M059J (cell line): ENCODE measurements around the gene LRRTM3. TPM values are rescaled to one million over a fixed set of nuclear protein-coding genes. Genes with fewer than 3 reads are reported as not detected.

Experiments
- DNase-seq: peaks from one replicate; pipeline ENCODE4 v3.0.0-alpha.2; 2012; ENCODE audit warnings: low read depth
- total RNA-seq: library from RNA; depleted of rRNA; stranded (reverse); fragments of >200 nt; shearing (Covaris generic); gene quantifications from 2 replicates; pipeline ENCODE4 v1.2.3, GENCODE V29; 2014

The LRRTM3 gene
- total RNA-seq, 1 experiment from 2014 or later, result not detected

DNA sequence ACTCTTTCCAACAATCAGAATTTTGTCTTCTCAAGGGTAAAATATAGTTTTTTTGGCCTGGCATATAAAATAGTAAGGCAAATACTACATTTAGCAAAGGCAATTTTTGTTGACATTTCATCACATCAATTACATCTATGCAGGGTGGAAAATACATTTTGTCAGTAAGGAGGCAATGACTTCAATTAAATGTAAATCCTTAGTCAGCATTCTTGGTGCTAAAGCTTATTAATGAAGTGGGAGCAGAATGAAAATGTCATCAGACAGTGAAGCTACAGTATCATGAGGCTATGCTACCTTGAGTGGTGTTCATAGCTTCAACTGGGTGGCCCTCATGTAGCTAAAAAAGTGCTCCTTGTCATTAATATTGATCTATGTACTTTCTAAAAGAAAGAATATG, 8.9 kb downstream of the LRRTM3 start:
- DNase-seq, result no peak

DNA sequence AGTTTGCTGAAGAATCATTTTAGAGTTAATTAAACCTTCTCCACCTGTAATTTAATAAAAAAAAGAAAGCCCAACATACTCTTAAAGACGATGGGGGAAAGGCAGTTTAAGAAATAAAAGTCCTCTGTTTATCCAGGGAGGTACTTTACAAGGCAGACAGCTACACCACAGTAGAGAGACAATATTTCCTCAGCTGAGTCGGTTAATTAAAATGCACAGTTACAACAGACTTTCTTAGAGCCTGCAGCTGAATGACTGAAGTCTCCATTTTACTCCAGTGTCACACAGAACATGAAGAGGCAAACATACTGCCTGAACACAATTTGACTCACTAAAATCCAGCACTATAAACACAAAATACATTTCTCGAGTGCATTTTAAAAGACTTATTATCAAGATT, 15.1 kb downstream of the LRRTM3 start:
- DNase-seq, result no peak

DNA sequence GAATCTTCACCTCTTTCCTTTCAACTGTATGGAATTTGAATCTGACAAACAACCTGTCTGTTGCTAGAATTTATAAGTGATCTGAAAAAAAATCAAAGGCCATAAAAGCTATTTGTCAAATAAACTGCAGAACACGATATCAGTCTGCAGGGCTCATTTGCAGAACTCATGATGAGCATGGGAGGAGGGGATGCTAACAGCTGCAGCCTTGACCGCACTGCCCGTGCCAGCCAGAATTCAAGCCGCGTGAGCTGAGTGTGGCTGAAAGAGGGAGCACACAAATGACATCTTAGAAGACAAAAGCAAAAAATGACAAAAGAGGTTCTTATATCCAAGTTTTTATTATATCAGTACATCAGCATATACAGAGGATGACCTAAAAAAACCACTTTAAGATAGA, 15.7 kb downstream of the LRRTM3 start:
- no peak for DNase-seq

DNA sequence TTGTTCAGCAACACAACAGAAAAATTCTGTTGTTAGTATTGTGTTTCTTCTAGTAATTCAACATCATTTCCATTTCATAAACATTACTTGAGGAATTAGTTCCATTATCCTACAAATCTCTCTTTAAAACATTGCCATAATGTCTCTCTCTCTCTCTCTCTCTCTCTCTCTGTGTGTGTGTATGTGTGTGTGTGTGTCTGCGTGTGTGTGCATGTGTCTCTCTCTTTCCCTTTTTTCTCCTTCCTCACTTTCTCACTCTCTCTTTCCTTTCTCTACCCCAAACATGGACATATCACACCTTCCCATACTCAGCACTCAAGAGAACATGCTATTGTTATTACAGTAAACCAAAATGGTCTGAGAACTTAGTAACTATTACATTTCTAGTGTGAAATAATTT, 16.6 kb downstream of the LRRTM3 start:
- DNase-seq, result no peak

DNA sequence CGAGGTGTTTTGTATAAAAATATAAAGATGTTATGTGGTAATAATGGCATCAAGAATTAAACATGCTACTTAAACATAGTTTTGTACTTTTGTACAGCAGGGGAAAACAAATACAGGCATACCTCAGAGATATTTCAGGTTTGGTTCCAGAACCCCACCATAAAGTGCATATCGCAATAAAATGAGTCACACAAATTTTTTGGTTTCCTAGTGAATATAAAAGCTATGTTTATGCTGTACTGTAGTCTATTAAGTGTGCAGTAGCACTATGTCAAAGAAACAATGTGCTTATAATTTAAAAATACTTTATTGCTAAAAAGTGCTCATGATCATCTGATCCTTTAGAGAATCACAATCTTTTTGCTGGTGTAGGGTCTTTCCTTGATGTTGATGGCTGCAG, 17.8 kb downstream of the LRRTM3 start:
- no peak for DNase-seq

DNA sequence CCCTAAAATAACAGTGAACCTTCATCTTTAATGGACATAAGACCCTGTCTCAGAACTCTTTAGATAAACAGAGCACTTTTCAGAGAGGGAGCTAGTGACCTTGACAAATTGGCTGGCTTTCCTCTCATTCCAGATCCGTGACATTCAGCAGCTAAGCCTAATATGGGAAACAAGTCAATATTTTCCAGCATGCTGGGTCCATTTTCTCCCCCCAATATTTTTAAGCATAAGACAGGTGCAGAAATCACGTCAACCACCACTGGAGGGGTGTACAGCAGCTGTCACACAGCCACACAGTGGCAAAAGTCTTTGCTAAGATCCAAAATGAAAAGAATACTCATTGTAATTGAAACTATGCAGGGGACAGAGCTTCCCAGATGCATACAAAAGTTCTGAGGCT, 26.1 kb downstream of the LRRTM3 start:
- no peak for DNase-seq

DNA sequence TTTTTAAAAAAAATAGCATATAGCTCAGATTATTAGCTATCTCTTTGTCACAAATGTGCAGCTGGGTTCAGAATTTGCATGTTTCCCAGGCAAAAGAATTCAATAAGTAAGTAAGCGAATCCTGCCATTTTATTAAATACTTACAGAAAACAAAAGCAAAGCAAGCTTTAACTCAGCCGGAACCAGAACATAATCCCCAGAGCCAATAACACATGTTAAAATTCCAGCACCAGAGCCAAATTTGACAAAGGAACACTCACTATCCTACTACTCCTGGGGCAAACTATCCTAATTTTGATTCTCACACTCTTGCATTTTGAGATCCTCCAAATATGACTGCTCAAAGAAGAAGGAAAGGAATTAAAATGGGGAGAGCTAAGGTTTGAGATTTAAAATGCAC, 32.6 kb downstream of the LRRTM3 start:
- DNase-seq, result no peak

DNA sequence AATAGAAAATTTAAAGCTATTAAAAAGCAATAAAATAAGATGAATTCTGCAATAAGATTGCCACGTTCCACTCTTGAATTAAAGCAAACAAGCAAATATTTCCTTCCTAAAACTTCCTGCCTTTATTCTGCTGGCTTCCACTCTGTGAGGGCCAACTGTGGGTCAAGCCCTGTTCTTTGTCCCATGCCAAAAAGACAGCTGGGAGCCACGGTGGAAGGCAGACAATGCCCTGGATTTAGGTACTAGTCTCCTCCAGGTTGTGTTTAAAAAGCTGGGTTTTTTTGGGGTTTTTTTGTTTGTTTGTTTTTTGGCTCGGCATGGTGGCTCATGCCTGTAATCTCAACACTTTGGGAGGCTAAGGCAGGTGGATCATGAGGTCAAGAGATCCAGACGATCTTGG, 39.1 kb downstream of the LRRTM3 start:
- no peak for DNase-seq

DNA sequence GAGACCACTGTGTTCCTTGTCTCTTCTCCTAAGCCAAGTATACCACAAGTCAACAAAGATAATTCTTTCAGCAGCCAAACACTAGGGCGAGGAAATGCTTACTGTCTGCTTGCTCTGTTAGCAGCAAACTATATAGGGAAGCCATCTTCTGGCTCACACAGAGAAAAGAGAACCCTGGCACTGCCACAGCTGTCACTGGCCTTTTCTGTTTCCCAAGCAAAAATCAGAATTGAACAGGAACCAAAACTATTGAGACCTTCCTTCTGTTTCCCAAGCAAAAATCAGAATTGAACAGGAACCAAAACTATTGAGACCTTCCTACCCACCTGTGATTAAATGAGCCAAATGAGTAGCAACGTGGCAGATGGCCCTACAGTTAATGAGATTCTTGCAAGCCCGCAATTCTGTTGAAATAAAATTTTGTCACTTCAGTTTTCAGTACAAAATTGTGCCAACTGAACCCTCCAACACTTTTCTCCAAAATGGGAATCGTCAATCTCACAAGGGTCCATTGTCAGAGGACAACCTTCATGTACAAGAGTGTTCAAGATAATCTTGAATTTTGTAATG, 54.5 kb downstream of the LRRTM3 start:
- no peak for DNase-seq

DNA sequence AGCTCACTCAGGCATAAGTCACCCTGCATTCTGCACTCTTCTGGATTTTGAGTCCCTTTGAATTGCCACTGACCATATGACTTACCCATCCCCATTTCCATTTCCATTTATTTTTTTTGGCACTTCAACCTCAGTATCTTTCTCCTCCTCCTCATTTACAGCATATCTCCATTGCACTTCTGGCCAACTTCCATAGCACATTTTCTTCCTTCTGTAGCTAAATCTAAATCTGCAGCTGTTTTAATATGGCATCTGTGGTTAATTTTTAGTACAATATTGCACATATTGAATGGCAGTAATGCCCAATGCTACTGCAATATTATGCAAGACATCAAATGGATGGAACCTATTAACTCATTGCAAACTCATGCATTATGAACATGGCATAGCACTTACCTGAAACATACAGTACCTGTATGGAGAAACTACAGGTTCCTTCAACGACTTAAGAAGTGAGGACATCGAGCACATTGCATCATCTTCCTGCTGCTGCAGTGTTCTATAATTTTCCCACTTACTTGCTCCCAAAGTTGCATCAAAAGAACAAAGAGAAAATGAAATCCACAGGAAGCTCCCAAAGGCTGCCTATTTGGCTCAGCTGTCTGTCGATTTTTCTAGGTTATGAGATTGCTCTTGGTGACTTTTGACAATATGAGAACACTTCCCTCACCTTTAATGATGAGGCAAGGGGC, 55.7 kb downstream of the LRRTM3 start:
- DNase-seq, result no peak

DNA sequence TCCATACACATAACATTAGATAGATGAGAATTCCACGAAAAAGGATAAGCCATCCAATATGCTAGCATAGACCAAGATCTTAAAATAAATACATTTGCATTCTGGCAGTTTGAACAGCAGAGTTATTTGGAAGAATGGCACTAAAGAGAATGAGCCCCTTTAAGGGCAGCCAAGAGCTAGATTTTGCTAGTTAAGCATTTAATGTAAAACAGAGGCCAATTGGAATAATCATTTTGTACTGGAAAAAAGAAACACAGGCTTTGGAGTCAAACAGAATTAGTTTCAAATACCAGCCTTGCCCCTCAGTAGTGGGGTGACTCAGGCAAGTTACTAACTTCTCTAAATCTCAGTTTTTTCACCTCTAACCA, 56.2 kb downstream of the LRRTM3 start:
- no peak for DNase-seq

DNA sequence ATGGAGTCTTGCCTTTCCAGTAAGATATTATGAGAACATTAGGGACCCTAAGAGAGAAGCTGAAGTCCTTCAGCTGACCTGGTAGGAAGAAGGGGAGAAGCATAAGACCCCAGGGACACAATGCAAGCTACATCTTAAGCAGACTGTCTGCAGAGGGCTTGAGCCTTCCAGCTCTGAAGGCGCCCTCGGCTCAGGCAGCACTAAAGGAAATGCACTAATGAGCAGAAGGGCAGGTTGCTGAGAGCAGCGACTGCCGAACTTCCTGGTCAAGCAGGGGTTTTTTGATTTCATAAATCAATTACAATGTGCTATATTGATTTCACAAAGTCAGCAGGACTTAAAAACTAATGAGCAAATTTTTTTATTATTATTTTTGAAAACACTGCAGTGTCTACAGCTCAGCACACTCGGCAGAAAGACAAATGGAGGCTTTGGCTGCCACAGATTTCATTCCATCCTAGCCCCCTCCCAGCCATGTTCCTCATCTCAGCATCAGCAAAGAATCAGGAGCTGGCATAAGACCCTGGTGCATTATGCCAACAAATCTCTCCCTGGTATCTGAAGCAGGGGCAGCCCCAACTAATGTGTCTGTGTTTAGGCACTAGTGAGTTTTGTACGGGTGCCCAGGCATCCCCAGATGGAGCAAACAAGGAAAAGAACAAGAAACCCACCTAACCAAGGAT, 57.1 kb downstream of the LRRTM3 start:
- no peak for DNase-seq

DNA sequence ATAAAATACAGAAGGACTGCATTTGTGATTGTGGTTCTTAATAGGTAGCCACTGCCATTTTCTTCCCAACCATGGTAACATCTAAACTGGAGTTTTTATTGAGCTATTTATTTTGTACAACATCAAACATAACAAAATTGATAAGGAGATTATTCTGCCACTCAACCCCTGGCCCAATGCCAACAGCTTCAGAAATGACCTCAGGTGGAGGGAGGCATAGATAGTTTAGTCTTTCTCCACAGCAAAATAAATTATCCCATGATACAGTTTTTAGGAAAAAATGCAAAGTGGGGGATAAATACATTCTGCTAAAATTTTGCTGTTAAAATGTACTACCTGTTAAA, 57.6 kb downstream of the LRRTM3 start:
- DNase-seq, result no peak

DNA sequence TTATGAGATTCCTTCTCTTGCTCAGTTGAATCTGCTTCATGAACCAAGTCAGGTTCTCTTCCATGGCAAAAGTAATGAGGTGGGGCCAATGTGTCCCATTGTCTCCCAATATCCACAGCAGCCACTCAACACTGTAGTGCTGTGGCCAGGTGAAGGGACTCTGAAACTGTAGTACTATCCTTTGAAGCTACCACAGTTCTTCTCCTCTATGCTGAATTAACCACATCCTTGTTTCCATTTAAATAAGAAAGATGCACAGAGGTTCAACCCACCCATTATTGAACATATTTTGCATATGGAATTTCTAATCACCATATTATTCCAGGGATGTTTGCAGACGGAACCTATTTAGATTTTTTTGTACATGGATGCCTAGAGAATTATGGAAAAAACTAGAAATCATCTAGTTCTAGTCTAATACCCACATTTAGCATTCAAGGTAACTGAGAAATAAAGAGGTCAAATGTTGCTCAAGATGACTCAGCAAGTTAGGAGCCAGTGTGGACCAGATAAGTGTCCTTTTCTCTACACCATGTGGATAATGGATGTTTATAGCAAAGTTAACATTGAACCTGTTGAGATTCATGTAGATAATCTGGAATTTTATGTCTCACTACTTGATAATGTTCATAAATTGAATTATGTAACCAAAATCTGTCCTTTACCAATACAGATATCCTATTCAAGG, 64.5 kb downstream of the LRRTM3 start:
- no peak for DNase-seq

DNA sequence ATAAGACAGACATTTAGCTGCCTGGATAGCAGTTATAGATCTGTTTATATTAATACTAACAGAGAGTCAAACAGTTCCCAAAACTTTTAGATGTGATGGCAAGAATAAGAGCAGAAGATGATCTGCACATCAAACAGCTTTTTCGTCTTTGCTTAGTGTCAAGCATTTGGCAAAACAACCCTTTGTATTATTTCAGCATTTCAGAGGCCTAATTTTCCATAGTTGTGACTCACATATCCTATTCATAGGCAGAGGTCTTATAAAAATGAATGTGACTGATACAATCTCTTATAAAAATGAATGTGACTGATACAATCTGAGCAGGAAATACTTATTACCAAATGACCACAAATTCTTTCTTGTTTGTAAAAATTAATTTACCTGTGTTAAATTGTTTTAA, 71.2 kb downstream of the LRRTM3 start:
- no peak for DNase-seq

DNA sequence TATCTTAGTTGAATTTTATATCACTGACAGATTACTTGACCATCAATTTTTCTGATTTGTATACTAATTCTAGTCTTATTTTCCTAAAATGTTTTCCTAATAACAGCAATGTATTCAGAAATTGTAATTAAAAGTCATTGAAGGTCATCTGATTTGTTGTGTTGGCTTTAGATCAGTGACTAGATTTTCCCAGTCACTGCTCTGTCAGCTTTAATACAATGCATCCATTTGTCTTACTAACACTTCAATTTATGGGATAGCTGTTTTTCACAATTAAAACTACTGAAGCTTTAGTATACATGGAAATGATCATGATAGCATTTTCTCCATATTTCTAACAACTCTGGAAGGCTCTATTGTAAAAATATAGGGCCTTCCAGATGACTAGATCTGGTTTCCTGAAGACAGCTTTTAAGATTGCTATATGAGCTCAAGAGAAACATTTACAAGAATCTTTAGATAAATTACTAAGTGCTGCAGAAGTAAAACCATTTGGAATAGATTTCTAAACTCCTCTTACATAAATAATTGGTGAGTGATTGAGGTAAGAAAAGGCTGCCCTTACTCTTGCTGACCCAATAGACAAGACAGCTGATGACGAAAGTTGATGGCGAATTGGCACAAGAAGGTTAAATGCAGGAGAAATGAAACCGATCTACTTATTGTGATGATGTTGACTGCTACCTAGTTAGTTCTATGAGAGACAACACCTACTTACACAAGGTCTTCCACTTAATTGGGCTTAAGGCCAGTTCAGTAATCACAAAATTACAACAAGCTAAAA, 74.1 kb downstream of the LRRTM3 start:
- DNase-seq, result no peak

DNA sequence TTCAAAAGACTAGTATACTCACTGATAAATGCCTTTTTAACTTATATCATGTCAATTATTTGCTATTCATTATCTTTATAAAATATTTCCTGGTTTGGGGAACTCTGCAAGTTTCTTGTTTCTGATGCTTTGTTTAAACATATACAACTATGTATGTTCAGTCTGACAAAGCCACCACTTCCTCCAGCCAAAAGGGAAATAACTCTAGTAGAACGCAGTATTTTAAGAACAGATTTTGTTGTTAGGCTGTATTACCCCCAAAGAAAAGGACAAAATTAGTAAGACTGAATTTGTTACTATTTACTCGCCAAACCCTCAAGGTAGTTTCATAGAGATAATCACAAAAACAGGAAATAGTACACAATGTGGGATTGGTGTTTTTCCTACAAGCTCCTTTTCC, 78.9 kb downstream of the LRRTM3 start:
- no peak for DNase-seq

DNA sequence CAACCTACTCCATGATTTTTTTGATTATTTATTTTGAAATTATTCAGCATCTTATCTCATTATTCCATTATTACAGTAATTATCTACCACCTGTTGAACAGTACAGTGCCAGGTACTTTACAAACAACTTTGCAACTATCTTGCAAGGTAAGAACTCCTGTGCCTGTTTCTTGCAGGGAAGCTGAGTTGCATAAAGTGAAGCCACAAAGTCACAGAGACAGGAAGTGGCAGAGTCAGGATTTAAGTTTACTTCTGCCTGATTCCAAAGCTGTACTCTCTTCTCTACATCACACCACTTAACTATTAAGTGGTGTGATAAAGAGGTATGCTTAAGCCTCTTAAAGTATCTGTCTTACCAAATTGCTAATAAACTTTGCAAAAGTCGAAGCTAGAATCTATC, 80.1 kb downstream of the LRRTM3 start:
- DNase-seq, result no peak

DNA sequence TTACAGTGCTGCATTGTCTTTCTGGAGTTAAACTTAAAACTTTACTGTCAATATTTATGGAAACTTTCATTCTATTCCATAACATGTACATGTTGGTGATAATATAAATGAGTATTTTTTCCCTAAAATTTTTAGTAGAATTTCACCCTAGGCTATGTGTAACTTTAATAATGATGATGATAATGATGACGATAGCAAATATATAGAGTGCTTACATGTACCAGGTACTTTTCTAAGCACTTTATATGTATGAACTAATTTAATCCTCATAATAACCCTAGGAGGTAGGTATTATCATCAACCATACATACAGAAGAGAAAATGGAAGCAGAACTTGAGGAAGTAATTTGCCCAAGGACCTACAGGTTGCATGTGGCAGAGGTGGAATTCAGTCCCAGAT, 85.6 kb downstream of the LRRTM3 start:
- DNase-seq, result no peak

DNA sequence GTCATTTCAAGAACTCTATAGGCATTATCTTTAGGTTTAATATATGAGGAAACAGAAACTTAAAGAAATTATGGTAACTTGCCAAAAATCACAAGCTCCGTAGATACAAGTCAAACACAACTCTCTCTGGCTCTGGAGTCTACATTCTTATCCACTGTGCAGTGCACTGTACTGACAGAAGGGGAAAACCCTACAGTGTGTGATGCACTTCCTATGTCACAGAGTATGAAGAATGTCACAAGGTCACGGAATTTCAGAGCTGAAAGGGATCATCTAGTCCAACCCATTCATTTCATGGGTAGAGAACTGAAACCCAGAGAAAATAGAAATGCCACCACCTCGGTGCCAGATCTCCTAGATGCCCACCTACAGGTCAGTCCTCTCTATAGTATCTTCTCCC, 86.1 kb downstream of the LRRTM3 start:
- DNase-seq, result no peak

DNA sequence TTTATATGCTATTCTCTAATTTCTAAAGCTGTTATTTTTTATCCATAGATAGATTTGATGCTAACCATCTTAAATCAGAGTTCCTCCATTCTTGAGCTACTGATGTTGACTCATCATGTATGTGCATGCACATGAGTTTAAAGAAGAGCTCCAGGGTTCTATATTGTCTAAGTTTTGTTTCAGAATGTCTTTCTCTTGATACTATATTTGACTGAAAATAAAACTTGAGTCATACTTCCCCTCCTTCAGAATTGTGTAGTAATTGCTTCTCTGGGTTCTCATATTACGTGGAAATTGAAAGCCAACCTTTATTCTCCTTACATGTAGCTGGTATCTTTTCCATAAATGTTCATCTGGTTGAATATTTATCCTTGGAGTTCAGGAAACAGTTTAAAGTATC, 89.4 kb downstream of the LRRTM3 start:
- no peak for DNase-seq

DNA sequence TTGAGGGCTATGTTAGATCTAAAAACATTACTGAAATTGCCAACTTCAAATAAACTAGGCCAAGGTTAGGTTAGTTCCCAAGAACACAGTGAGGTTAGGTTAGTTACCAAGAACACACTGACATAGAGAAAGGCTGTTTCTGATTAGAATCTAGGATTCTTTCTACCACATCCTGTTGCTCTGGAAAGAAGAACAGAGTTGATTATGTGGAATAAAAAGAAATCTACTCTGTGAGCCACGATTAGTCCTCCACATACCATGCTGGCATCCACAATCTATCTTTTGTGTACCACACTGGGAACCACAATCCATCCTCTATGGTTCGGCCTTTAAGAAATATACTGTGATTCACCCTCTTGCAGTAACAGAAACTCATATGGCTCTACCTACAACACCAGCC, 91.4 kb downstream of the LRRTM3 start:
- DNase-seq, result no peak
